Body of pancreas (tissue), 4 donors: Measurements from ENCODE around the gene PTPRD.

Source experiments
- POLR2A ChIP-seq, 3 donors: fragments of 450-650 bp; IDR thresholded peaks; one replicate each; pipeline ENCODE4 v1.6.1; 2016; ENCODE audit warnings: antibody characterized with exemption in 3 of 3, mild to moderate bottlenecking in 2 of 3
- TF ChIP-seq, protein P1 (sequence below), 7 experiments: fragments of 450-650 bp in 4 of 7; fragments of 200-600 bp in 3 of 7; sonication (generic) in 3 of 7; IDR thresholded peaks; one replicate each; pipeline ENCODE4 v1.5.1; 2016 to 2019; ENCODE audit warnings: antibody characterized with exemption in 7 of 7

GRCh38 chr9:10208691-10209069 is 404.1 kb downstream of the PTPRD start:
- TF ChIP-seq, protein P1, sequence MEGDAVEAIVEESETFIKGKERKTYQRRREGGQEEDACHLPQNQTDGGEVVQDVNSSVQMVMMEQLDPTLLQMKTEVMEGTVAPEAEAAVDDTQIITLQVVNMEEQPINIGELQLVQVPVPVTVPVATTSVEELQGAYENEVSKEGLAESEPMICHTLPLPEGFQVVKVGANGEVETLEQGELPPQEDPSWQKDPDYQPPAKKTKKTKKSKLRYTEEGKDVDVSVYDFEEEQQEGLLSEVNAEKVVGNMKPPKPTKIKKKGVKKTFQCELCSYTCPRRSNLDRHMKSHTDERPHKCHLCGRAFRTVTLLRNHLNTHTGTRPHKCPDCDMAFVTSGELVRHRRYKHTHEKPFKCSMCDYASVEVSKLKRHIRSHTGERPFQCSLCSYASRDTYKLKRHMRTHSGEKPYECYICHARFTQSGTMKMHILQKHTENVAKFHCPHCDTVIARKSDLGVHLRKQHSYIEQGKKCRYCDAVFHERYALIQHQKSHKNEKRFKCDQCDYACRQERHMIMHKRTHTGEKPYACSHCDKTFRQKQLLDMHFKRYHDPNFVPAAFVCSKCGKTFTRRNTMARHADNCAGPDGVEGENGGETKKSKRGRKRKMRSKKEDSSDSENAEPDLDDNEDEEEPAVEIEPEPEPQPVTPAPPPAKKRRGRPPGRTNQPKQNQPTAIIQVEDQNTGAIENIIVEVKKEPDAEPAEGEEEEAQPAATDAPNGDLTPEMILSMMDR (IDR thresholded peaks at IDR 0.05) = no peak
- TF ChIP-seq POLR2A (IDR thresholded peaks at IDR 0.05) = no peak
